GM21390 (cell line): ENCODE data around the gene THRA.

Source experiments
- ATAC-seq: cut with Tn5 transposase; IDR thresholded peaks from one replicate; pipeline ENCODE4 v1.9.1; 2021; ENCODE audit not compliant: unreplicated experiment

The THRA gene

DNA sequence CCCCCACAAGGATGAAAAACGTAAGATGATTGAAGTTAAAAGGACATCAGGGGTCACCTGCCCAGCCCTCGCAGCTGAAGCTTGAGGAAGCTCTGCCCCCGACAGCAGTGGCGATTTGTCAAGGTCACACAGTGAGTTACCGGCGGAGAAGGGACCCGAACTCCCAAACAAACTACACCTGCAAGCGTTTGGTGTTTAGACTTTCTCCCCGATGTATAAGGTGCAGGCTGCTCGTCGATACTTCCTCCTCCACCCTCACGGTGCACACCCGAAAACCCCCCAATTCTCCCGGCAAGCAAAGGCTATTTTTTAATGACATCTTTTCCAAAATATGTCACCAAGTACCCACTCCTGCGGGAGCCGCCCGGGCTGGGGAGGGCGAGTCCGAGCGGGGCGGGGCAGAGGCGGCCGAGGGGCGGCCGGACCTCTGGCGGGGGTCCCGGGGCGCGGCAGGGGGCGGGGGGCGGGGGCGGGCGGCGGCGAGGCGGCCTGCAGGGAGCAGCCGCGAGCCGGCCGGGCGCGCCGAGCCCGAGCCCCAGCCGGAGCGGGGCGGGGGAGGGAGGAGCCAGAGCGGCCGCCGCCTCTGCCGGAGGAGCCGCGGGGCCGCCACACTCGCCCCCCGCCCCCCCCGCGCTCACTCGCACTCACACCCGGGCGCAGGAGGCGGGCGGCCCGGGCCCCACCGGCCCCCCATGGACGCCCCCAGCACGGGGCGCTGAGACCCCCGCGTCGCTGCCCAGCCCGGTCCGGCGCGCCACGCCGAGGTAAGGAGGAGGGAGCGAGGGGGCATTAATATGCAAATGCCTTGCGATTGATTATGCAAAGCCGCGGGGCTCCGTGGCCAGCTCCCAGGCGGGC is at the start of gene THRA:
THRA (plus strand) TSS at position 637 of the 858 bp plus-strand sequence. CDS start 11,524 bp downstream, outside the sequence.
- peak; percentile 59 for ATAC-seq

GRCh38 chr17:40014375-40014980 is 48.3 kb upstream of the THRA start:
- ATAC-seq, result no peak

- no peak for ATAC-seq
Observed at GRCh38 chr17:40015005-40015997, 47.5 kb upstream of the THRA start, which contains the start of gene CSF3. TSS of gene CSF3 (plus strand) at chr17:40015440. CDS start at chr17:40015475, 35 bp downstream.

DNA sequence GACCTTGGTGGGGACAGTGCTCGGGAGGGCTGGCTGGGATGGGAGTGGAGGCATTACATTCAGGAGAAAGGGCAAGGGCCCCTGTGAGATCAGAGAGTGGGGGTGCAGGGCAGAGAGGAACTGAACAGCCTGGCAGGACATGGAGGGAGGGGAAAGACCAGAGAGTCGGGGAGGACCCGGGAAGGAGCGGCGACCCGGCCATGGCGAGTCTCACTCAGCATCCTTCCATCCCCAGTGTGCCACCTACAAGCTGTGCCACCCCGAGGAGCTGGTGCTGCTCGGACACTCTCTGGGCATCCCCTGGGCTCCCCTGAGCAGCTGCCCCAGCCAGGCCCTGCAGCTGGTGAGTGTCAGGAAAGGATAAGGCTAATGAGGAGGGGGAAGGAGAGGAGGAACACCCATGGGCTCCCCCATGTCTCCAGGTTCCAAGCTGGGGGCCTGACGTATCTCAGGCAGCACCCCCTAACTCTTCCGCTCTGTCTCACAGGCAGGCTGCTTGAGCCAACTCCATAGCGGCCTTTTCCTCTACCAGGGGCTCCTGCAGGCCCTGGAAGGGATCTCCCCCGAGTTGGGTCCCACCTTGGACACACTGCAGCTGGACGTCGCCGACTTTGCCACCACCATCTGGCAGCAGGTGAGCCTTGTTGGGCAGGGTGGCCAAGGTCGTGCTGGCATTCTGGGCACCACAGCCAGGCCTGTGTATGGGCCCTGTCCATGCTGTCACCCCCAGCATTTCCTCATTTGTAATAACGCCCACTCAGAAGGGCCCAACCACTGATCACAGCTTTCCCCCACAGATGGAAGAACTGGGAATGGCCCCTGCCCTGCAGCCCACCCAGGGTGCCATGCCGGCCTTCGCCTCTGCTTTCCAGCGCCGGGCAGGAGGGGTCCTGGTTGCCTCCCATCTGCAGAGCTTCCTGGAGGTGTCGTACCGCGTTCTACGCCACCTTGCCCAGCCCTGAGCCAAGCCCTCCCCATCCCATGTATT is 46.5 kb upstream of the THRA start:
- ATAC-seq, result no peak

DNA sequence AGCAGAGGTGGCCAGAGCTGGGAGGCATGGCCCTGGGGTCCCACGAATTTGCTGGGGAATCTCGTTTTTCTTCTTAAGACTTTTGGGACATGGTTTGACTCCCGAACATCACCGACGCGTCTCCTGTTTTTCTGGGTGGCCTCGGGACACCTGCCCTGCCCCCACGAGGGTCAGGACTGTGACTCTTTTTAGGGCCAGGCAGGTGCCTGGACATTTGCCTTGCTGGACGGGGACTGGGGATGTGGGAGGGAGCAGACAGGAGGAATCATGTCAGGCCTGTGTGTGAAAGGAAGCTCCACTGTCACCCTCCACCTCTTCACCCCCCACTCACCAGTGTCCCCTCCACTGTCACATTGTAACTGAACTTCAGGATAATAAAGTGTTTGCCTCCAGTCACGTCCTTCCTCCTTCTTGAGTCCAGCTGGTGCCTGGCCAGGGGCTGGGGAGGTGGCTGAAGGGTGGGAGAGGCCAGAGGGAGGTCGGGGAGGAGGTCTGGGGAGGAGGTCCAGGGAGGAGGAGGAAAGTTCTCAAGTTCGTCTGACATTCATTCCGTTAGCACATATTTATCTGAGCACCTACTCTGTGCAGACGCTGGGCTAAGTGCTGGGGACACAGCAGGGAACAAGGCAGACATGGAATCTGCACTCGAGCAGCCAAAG is 45.2 kb upstream of the THRA start:
- ATAC-seq, result no peak

- no peak for ATAC-seq
Observed at GRCh38 chr17:40018211-40019121, 44.3 kb upstream of the THRA start.

DNA sequence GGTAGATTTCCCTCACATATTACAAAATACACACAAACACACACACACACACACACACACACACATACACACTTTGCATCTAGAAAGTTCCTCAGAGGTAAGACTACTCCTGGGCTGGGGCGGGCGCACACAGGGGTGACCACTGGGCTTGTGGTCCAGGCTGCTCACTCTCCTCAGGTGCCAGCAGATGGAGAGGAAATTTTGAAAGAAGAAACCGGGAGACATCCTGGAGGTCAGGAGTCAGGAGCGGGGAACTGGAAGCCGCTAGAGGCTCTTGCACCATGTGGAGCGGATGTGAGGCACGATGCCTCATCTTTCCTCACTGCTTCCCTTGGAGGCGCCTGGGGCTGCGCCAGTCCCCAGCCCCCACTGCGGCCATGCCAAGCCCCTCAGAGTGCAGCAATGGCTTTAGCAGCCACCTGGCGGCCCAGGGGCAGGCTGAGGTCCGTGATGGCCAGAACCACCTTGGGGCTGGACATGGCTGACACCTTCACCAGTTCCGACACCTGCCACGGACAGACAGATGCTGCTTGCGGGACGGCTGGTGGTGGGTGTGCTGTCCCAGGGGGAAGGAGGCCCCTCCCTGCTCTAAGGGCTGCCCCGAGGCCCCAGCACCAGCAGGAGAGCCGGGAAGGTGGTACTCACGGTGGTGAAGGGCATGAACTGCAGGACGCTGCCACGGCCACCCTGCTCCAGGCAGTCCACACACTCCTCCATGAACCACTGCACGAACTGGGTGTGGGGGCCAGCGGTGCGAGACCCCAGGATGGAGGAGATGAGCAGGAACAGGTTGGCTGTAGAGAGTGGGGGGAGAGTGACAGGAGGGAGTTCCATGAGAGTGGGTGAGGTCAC is 43.4 kb upstream of the THRA start:
- ATAC-seq, result no peak

- ATAC-seq, result no peak
Observed at GRCh38 chr17:40020146-40020545, 42.6 kb upstream of the THRA start.

- ATAC-seq, result no peak
Observed at GRCh38 chr17:40021451-40021971, 41.3 kb upstream of the THRA start.

DNA sequence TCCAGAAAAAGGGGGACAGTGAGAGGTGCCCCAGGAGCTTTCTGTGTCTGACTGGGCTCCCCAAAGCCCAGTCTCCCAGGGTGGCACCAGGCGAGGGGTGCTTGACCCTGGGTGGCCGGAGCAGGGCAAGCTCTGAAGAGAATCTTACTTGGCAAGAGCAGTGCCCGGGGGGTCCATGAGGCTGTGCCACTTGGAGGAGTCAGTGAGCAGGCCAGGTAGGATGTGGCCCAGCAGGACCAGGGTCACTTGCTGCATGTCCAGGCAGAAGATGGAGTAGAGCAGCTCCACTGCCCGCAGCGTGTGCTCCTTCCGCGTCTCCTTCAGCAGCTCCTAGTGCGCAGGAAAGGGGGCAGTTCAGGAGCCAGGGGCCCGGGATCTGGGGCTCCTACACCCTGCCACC is 40.3 kb upstream of the THRA start:
- no peak for ATAC-seq

GRCh38 chr17:40022961-40023541 is 39.7 kb upstream of the THRA start:
- ATAC-seq, result no peak

DNA sequence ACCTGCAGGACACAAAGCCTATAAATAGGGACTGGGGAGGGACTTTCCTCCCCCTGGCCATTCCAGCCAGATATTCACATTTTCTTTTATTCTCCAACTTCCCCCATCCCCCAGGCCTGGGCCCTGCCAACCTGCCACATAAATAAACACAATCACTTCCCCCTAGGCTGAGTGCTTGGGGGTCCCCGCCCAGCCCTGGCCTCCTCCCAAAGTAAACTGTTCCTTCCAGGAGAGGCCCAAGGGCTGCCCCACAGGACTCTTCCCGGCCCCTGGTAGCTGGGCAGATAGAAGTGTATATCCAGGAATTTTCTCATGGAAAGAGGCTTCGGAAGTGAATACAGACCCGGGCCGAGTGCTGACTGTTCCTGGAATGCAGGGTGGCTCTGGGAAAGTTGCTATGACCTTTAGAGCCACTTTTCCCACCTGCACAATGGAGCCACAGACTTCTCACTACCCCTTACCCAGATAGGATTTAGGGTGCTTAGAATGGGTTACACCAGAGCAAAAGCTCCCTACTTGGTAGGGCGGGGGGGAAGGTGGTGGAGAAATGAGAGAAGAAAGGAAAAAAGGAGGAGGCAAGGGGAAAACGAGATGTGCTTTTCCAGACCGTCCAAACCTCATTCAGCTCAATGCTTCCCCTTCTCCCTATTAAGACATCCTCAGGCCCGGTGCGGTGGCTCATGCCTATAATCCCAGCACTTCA is 39.0 kb upstream of the THRA start:
- no peak for ATAC-seq

GRCh38 chr17:40024901-40025300 is 37.9 kb upstream of the THRA start:
- ATAC-seq, result no peak

DNA sequence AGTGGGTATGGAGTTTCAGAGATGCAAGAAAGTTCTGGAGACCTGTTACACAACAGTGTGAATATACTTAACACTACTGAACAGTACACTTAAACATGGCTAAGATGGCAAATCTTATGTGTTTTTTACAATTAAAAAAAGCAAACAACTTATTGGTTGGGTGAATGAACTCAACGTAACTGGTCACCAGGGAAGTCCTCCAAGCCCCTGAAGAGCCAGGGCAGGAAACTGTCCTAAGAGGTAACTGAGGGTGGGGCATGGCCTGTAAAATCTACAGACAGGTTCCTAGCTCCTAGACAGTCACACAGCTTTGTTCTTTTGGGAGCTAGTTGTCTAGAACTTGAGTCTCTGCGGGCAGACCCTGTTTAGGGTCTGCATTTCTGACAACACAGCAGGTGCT is 37.2 kb upstream of the THRA start:
- no peak for ATAC-seq

- no peak for ATAC-seq
Observed at GRCh38 chr17:40025991-40026815, 36.6 kb upstream of the THRA start.
